ENCODE results near the gene SLC9A9.

Gene SLC9A9

DNA sequence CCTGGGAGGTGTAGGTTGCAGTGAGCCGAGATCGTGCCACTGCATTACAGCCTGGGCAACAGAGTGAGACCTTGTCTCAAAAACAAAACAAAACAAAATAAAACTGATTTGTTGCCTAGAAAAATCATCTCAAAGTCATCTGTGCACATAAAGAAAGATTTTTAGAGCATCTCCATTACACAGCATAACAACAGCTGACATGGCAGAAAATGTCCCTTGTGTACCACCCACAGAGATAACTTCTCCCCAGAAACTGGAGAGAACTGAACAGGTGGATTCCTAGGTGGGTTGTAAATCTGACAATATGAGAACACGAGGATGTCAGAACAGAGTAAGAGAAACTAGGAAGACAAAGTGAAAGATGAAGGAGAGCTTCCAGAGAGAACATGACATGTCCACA, 207.5 kb downstream of the SLC9A9 start:
- no peak overlapping the region for H3K27ac ChIP-seq (ENCODE audit: low read length)
- H3K9me3 ChIP-seq (ENCODE audit: insufficient read depth, low read length): peaks cover 27% of the 10 kb centered on the region
- H2AFZ ChIP-seq (ENCODE audit: low read depth, low read length): no peak overlapping the region
- H3K4me3 ChIP-seq (ENCODE audit: low read length): no peak overlapping the region
- H3K36me3 ChIP-seq (replicated peaks; ENCODE audit: low read depth, low read length): peaks cover 12% of the 10 kb centered on the region
- no peaks in the 10 kb centered on the region for H3K4me1 ChIP-seq (ENCODE audit: low read length)
- no peak overlapping the region for H3K9ac ChIP-seq (ENCODE audit: low read length)
- no peaks in the 10 kb centered on the region for H3K27me3 ChIP-seq (ENCODE audit: low read depth, low read length)
- no peaks in the 10 kb centered on the region for H4K20me1 ChIP-seq (ENCODE audit: insufficient read depth, low read length)
- H3K79me2 ChIP-seq (ENCODE audit: low read length): no peaks in the 10 kb centered on the region
- H3K4me2 ChIP-seq (ENCODE audit: low read length): no peak overlapping the region
- TF ChIP-seq, protein P1, sequence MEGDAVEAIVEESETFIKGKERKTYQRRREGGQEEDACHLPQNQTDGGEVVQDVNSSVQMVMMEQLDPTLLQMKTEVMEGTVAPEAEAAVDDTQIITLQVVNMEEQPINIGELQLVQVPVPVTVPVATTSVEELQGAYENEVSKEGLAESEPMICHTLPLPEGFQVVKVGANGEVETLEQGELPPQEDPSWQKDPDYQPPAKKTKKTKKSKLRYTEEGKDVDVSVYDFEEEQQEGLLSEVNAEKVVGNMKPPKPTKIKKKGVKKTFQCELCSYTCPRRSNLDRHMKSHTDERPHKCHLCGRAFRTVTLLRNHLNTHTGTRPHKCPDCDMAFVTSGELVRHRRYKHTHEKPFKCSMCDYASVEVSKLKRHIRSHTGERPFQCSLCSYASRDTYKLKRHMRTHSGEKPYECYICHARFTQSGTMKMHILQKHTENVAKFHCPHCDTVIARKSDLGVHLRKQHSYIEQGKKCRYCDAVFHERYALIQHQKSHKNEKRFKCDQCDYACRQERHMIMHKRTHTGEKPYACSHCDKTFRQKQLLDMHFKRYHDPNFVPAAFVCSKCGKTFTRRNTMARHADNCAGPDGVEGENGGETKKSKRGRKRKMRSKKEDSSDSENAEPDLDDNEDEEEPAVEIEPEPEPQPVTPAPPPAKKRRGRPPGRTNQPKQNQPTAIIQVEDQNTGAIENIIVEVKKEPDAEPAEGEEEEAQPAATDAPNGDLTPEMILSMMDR (IDR thresholded peaks at IDR 0.05; ENCODE audit: low read depth, low read length): no peak

DNA sequence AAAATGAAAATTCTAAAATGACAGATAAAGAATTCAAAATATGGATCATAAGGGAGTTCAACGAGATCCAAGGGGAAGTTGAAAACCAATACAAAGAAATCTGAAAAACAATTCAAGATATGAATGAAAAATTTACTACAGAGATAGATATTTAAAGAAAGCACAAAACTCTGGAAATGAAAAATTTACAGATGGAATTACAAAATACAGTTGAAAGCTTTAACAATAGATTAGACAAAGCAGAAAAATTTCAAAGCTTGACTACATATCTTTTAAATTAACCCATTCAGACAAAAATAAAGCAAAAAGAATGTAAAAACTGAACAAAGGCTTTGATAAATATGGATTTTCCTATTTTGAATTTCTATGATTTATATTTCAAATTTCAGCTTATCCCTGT, 211.1 kb downstream of the SLC9A9 start:
- H3K79me2 ChIP-seq (ENCODE audit: low read length): no peaks in the 10 kb centered on the region
- no peak overlapping the region for H3K4me2 ChIP-seq (ENCODE audit: low read length)
- H3K9me3 ChIP-seq (ENCODE audit: insufficient read depth, low read length): peaks cover 30% of the 10 kb centered on the region
- TF ChIP-seq, protein P1 (IDR thresholded peaks at IDR 0.05; ENCODE audit: low read depth, low read length): no peak
- TF ChIP-seq EZH2phosphoT487 (IDR thresholded peaks at IDR 0.05; ENCODE audit: low read depth): no peak
- H3K9ac ChIP-seq (ENCODE audit: low read length): no peak overlapping the region
- no peak overlapping the region for H2AFZ ChIP-seq (ENCODE audit: low read depth, low read length)
- no peaks in the 10 kb centered on the region for H4K20me1 ChIP-seq (ENCODE audit: insufficient read depth, low read length)
- H3K27ac ChIP-seq (ENCODE audit: low read length): no peak overlapping the region
- H3K4me3 ChIP-seq (ENCODE audit: low read length): no peak overlapping the region
- H3K4me1 ChIP-seq (ENCODE audit: low read length): no peaks in the 10 kb centered on the region
- H3K36me3 ChIP-seq (replicated peaks; ENCODE audit: low read depth, low read length): peaks cover 12% of the 10 kb centered on the region
- H3K27me3 ChIP-seq (ENCODE audit: low read depth, low read length): no peaks in the 10 kb centered on the region

GRCh38 chr3:143634991-143635390, 213.3 kb downstream of the SLC9A9 start:
- H3K27me3 ChIP-seq (ENCODE audit: low read depth, low read length): no peaks in the 10 kb centered on the region
- peaks cover 30% of the 10 kb centered on the region for H3K9me3 ChIP-seq (ENCODE audit: insufficient read depth, low read length)
- peaks cover 12% of the 10 kb centered on the region for H3K36me3 ChIP-seq (replicated peaks; ENCODE audit: low read depth, low read length)
- H3K4me1 ChIP-seq (ENCODE audit: low read length): no peaks in the 10 kb centered on the region
- H4K20me1 ChIP-seq (ENCODE audit: insufficient read depth, low read length): no peaks in the 10 kb centered on the region
- no peak overlapping the region for H3K9ac ChIP-seq (ENCODE audit: low read length)
- no peak overlapping the region for H2AFZ ChIP-seq (ENCODE audit: low read depth, low read length)
- TF ChIP-seq EZH2phosphoT487 (IDR thresholded peaks at IDR 0.05; ENCODE audit: low read depth): no peak
- TF ChIP-seq, protein P1 (IDR thresholded peaks at IDR 0.05; ENCODE audit: low read depth, low read length): no peak
- no peak overlapping the region for H3K27ac ChIP-seq (ENCODE audit: low read length)
- H3K79me2 ChIP-seq (ENCODE audit: low read length): no peaks in the 10 kb centered on the region
- no peak overlapping the region for H3K4me3 ChIP-seq (ENCODE audit: low read length)
- no peak overlapping the region for H3K4me2 ChIP-seq (ENCODE audit: low read length)

- H3K4me1 ChIP-seq (ENCODE audit: low read length): no peaks in the 10 kb centered on the region
- H3K36me3 ChIP-seq (replicated peaks; ENCODE audit: low read depth, low read length): peaks cover 12% of the 10 kb centered on the region
- H4K20me1 ChIP-seq (ENCODE audit: insufficient read depth, low read length): no peaks in the 10 kb centered on the region
- no peaks in the 10 kb centered on the region for H3K79me2 ChIP-seq (ENCODE audit: low read length)
- TF ChIP-seq EZH2phosphoT487 (IDR thresholded peaks at IDR 0.05; ENCODE audit: low read depth): no peak
- TF ChIP-seq, protein P1 (IDR thresholded peaks at IDR 0.05; ENCODE audit: low read depth, low read length): no peak
- no peak overlapping the region for H2AFZ ChIP-seq (ENCODE audit: low read depth, low read length)
- H3K9ac ChIP-seq (ENCODE audit: low read length): no peak overlapping the region
- H3K4me2 ChIP-seq (ENCODE audit: low read length): no peak overlapping the region
- no peak overlapping the region for H3K4me3 ChIP-seq (ENCODE audit: low read length)
- H3K27ac ChIP-seq (ENCODE audit: low read length): no peak overlapping the region
- peaks cover 29% of the 10 kb centered on the region for H3K9me3 ChIP-seq (ENCODE audit: insufficient read depth, low read length)
- H3K27me3 ChIP-seq (ENCODE audit: low read depth, low read length): no peaks in the 10 kb centered on the region
These were observed 213.8 kb downstream of the SLC9A9 start for GRCh38 chr3:143634427-143634826.
